Endothelial cell of umbilical vein (primary cell): ENCODE results near the gene H2AZ2. TPM values are rescaled to one million over a fixed set of nuclear protein-coding genes. Genes with fewer than 3 reads are reported as not detected.
A peak's percentile ranks its signal among the peaks of the same experiment; 100 is the strongest.

Experiments
- BruUV-seq: library from RNA; stranded (reverse); fragments of 400-500 nt; replicated peaks from 2 replicates; lab custom pipeline; 2021; lab: Mats Ljungman, UMichigan
- CTCF ChIA-PET: fragments of 300-600, 350-600 bp; sonication (Branson Sonifier 250); formaldehyde crosslinking; loops from one replicate; lab custom pipeline; 2021; ENCODE audit warnings: antibody characterized with exemption, inconsistent platforms; lab: Charles Lee
- POLR2A ChIA-PET: fragments of 300-600, 350-600 bp; sonication (Branson Sonifier 250); formaldehyde crosslinking; loops from one replicate; lab custom pipeline; 2021; ENCODE audit warnings: antibody characterized with exemption, inconsistent platforms; lab: Charles Lee
- DNase-seq: peaks from one replicate; pipeline ENCODE4 v3.0.0-alpha.2; 2011; ENCODE audit warnings: low read depth, low spot score
- FAIRE-seq: peaks from 2 replicates; lab custom pipeline; 2011; peaks lifted over from hg19 to GRCh38; lab: Jason Lieb, UNC
- H2AFZ ChIP-seq: 2 replicates; pipeline ENCODE4 v1.6.0; 2012; ENCODE audit warnings: low read depth, low read length, control low read depth, inconsistent platforms
- H3K27ac ChIP-seq: 2 replicates; pipeline ENCODE4 v1.5.1; 2011; ENCODE audit warnings: low read depth, mild to moderate bottlenecking, control low read depth, low read length, moderate library complexity; ENCODE audit not compliant: insufficient read depth
- H3K27me3 ChIP-seq, 2 experiments: 2 replicates each; pipeline versions ENCODE4 v1.6.0 to v1.6.1; 2011; ENCODE audit warnings: low read length in 2 of 2, mixed read lengths in 1 of 2; ENCODE audit not compliant: control insufficient read depth in 2 of 2, insufficient read depth in 2 of 2
- H3K36me3 ChIP-seq, 2 experiments: 2 replicates in 1 of 2; 3 replicates in 1 of 2; pipeline ENCODE4 v1.5.1; 2011; ENCODE audit warnings: low read length in 2 of 2, mild to moderate bottlenecking in 1 of 2, moderate library complexity in 1 of 2; ENCODE audit not compliant: control insufficient read depth in 2 of 2, insufficient read depth in 2 of 2; ENCODE audit errors: extremely low read depth in 1 of 2
- H3K4me1 ChIP-seq: 3 replicates; pipeline ENCODE4 v1.5.1; 2011; ENCODE audit warnings: mild to moderate bottlenecking, low read length; ENCODE audit not compliant: control insufficient read depth, insufficient read depth; ENCODE audit errors: extremely low read depth
- H3K4me2 ChIP-seq: 2 replicates; pipeline ENCODE4 v1.6.1; 2011; ENCODE audit warnings: low read length, control low read depth, mixed read lengths; ENCODE audit not compliant: insufficient read depth
- H3K4me3 ChIP-seq, 3 experiments: fragments of 200-600 bp in 1 of 3; sonication (generic), shearing (Covaris generic) in 1 of 3; replicated peaks in 1 of 3; 2 replicates each; pipeline ENCODE4 v1.5.1; 2011 to 2016; ENCODE audit warnings: control low read depth in 3 of 3, low read length in 3 of 3, mild to moderate bottlenecking in 2 of 3, inconsistent platforms in 1 of 3, low read depth in 1 of 3, moderate library complexity in 1 of 3; ENCODE audit not compliant: insufficient read depth in 1 of 3
- H3K79me2 ChIP-seq: 2 replicates; pipeline ENCODE4 v1.6.0; 2012; ENCODE audit warnings: low read length, inconsistent platforms; ENCODE audit not compliant: control insufficient read depth, insufficient read depth
- H3K9ac ChIP-seq: replicated peaks from 2 replicates; pipeline ENCODE3; 2011; ENCODE audit warnings: low read length, control low read depth; ENCODE audit not compliant: insufficient read depth; ENCODE audit errors: extremely low read depth
- H3K9me1 ChIP-seq: replicated peaks from 3 replicates; pipeline ENCODE4 v1.6.0; 2011; ENCODE audit warnings: mild to moderate bottlenecking, low read length; ENCODE audit not compliant: control insufficient read depth, insufficient read depth; ENCODE audit errors: extremely low read depth
- H3K9me3 ChIP-seq: replicated peaks from 2 replicates; pipeline ENCODE4 v1.5.1; 2012; ENCODE audit warnings: low read length, inconsistent platforms; ENCODE audit not compliant: control insufficient read depth, insufficient read depth
- H4K20me1 ChIP-seq: replicated peaks from 2 replicates; pipeline ENCODE3; 2011; ENCODE audit warnings: mild to moderate bottlenecking, low read length; ENCODE audit not compliant: control insufficient read depth, insufficient read depth; ENCODE audit errors: extremely low read depth
- CTCF ChIP-seq, 2 donors: IDR thresholded peaks; 1 replicate in 1 of 2; 2 replicates in 1 of 2; pipeline ENCODE4 v1.5.1; 2011; ENCODE audit warnings: low read length in 2 of 2, mild to moderate bottlenecking in 2 of 2, moderate library complexity in 2 of 2, control low read depth in 1 of 2, inconsistent platforms in 1 of 2, low read depth in 1 of 2; ENCODE audit not compliant: insufficient read depth in 1 of 2; ENCODE audit errors: extremely low read depth in 1 of 2
- FOS ChIP-seq: IDR thresholded peaks from 2 replicates; pipeline ENCODE4 v1.6.1; 2011; ENCODE audit warnings: mild to moderate bottlenecking, low read length, moderate library complexity, borderline replicate concordance; ENCODE audit not compliant: insufficient read depth
- GATA2 ChIP-seq: IDR thresholded peaks from 2 replicates; pipeline ENCODE4 v1.7.0; 2011; ENCODE audit warnings: low read depth, mild to moderate bottlenecking, moderate library complexity, mixed read lengths, low read length; ENCODE audit not compliant: insufficient read length, insufficient read depth
- dilution Hi-C: fragments of 300-500 bp; cut with MboI; formaldehyde crosslinking; loops from one replicate; pipeline ENCODE4 v1.15.0; 2019; ENCODE audit warnings: low sequenced_read_pairs; ENCODE audit not compliant: extremely low pct_ligation_motif_present
- intact Hi-C: fragments of 100-400 bp; cut with micrococcal nuclease; formaldehyde crosslinking; loops from one replicate; pipeline ENCODE4 v1.10.0; 2022
- polyA plus RNA-seq, 4 experiments: library from polyadenylated mRNA; depleted of rRNA in 3 of 4; stranded (reverse) in 3 of 4; unstranded in 1 of 4; fragments of >200 nt; gene quantifications; 2 replicates each; pipeline versions ENCODE4 v1.2.1 to v1.2.3, GENCODE V29; 2011 to 2012; ENCODE audit warnings: missing spikeins in 1 of 4
- total RNA-seq: library from RNA; stranded (reverse); gene quantifications from 2 replicates; pipeline ENCODE4 v1.2.3, GENCODE V29; 2021

The H2AZ2 gene
- total and polyA plus RNA-seq, 2 donors (not counting 3 experiments of a cell fraction or from before 2014, with no cell fraction given), result 225 to 232 TPM

- Histone ChIP-seq H3K9me1 (no peaks in the 10 kb centered on the region), H3K9me3 (no peaks in the 10 kb centered on the region), H3K4me1 (peaks cover 17% of the 10 kb centered on the region), H3K9ac (peak overlapping the region; percentile 67), H3K4me3 (peak overlapping the region; percentile 38 to 97 (median 65)), H3K36me3 (no peaks in the 10 kb centered on the region), H3K27me3 (no peaks in the 10 kb centered on the region), H3K79me2 (peaks cover 47% of the 10 kb centered on the region), H4K20me1 (peaks cover 3% of the 10 kb centered on the region), H3K27ac (peak overlapping the region; percentile 51), H2AFZ (peak overlapping the region; percentile 18), H3K4me2 (peak overlapping the region; percentile 83)
- FAIRE-seq, result peak; percentile 74
- BruUV-seq, result no TSS peak
- DNase-seq, result peak; percentile 91
- ChIA-PET CTCF (interaction anchor here (0.6 to 3.6 kb wide), 28 partner anchors 10 to 379 kb away, joined by 3 to 22 read pairs (median 5); partner anchors contain the start of genes OGDH, PPIA and TMED4), POLR2A (interaction anchor here (1.2 to 2.0 kb wide), 6 partner anchors 35 to 265 kb away, joined by 3 to 10 read pairs (median 6); partner anchors contain the start of genes OGDH, PURB and TMED4)
- intact Hi-C loops (loop anchor here (1.0 to 5.0 kb wide), 3 partner anchors 100 to 265 kb away; partner anchors contain the start of genes OGDH, TBRG4 and ZMIZ2), dilution Hi-C loops (no loop called here)
- TF ChIP-seq GATA2, result no peak
- TF ChIP-seq CTCF (IDR thresholded peaks at IDR 0.05; ENCODE audit: extremely low read depth in 1 of 2, insufficient read depth in 1 of 2, low read depth in 1 of 2, low read length in 2 of 2), result peak; percentile 89 to 94
- TF ChIP-seq FOS, result no peak
Observed at GRCh38 chr7:44847509-44847919, 373 bp downstream of the H2AZ2 start.
